CD4-positive, alpha-beta memory T cell (primary cell): Measurements from ENCODE around the gene CAPN3. TPM values are rescaled to one million over a fixed set of nuclear protein-coding genes. Genes with fewer than 3 reads are reported as not detected.

Experiments
- CTCF ChIA-PET: fragments of 350-600 bp; sonication (Branson Sonifier 250); formaldehyde crosslinking; loops from one replicate; lab custom pipeline; 2021; ENCODE audit warnings: inconsistent platforms; ENCODE audit not compliant: partially characterized antibody; lab: Charles Lee
- POLR2A ChIA-PET: fragments of 350-600 bp; sonication (Branson Sonifier 250); formaldehyde crosslinking; loops from one replicate; lab custom pipeline; 2021; ENCODE audit not compliant: partially characterized antibody; lab: Charles Lee
- DNase-seq, 5 donors: peaks; one replicate each; pipeline versions ENCODE4 v3.0.0 to v3.0.0-alpha.2; 2020 to 2022; ENCODE audit warnings: mixed read lengths in 1 of 5
- H3K27ac ChIP-seq: one replicate; pipeline ENCODE4 v1.7.0; 2013; ENCODE audit warnings: low read depth, low read length
- H3K27me3 ChIP-seq: 2 replicates; pipeline ENCODE4 v1.7.0; 2013; ENCODE audit warnings: mild to moderate bottlenecking, low read length, moderate library complexity; ENCODE audit not compliant: insufficient read depth
- H3K36me3 ChIP-seq: 2 replicates; pipeline ENCODE4 v1.7.0; 2013; ENCODE audit warnings: mild to moderate bottlenecking, low read length, moderate library complexity; ENCODE audit not compliant: insufficient read depth
- H3K4me1 ChIP-seq: 2 replicates; pipeline ENCODE4 v1.7.0; 2013; ENCODE audit warnings: mild to moderate bottlenecking, low read length, moderate library complexity; ENCODE audit not compliant: insufficient read depth
- H3K4me3 ChIP-seq, 2 donors: one replicate each; pipeline ENCODE4 v1.7.0; 2013; ENCODE audit warnings: low read length in 2 of 2, mild to moderate bottlenecking in 1 of 2
- H3K9me3 ChIP-seq, 2 donors: one replicate each; pipeline ENCODE4 v1.7.0; 2013; ENCODE audit warnings: low read length in 2 of 2, control low read depth in 1 of 2; ENCODE audit not compliant: control insufficient read depth in 1 of 2
- H3K27ac Mint-ChIP-seq, 7 donors: one replicate each; pipeline ENCODE4 v1.8.0; 2020 to 2021; ENCODE audit warnings: mixed read lengths in 7 of 7, mild to moderate bottlenecking in 6 of 7, inconsistent platforms in 3 of 7, moderate library complexity in 3 of 7
- H3K27me3 Mint-ChIP-seq, 2 donors: one replicate each; pipeline ENCODE4 v1.8.0; 2020 to 2021; ENCODE audit warnings: mixed read lengths in 2 of 2
- H3K36me3 Mint-ChIP-seq, 2 donors: one replicate each; pipeline ENCODE4 v1.8.0; 2020 to 2021; ENCODE audit warnings: mixed read lengths in 2 of 2, inconsistent platforms in 1 of 2, mild to moderate bottlenecking in 1 of 2
- H3K4me1 Mint-ChIP-seq, 4 donors: one replicate each; pipeline ENCODE4 v1.8.0; 2020 to 2021; ENCODE audit warnings: mixed read lengths in 4 of 4, mild to moderate bottlenecking in 1 of 4
- H3K4me3 Mint-ChIP-seq, 8 donors: one replicate each; pipeline ENCODE4 v1.8.0; 2020 to 2021; ENCODE audit warnings: mixed read lengths in 8 of 8, mild to moderate bottlenecking in 7 of 8, moderate library complexity in 6 of 8, inconsistent platforms in 3 of 8
- H3K9me3 Mint-ChIP-seq, 8 donors: one replicate each; pipeline ENCODE4 v1.8.0; 2020 to 2021; ENCODE audit warnings: mixed read lengths in 8 of 8, mild to moderate bottlenecking in 5 of 8, inconsistent platforms in 3 of 8, moderate library complexity in 1 of 8
- intact Hi-C: fragments of 100-400 bp; cut with micrococcal nuclease; formaldehyde crosslinking; loops from one replicate; pipeline ENCODE4 v1.15.1; 2023
- polyA plus RNA-seq, 2 donors: library from polyadenylated mRNA; unstranded; fragments of 300-500 nt; fragmentation: Illumina TruSeq; gene quantifications; one replicate each; pipeline ENCODE4 v1.2.3, GENCODE V29; 2021
- total RNA-seq, 2 experiments: library from RNA; stranded (reverse); gene quantifications; one replicate each; pipeline ENCODE4 v1.2.3, GENCODE V29; 2021

Gene CAPN3
- total and polyA plus RNA-seq, 4 experiments from 2014 or later = 1.0 to 25.0 (median 10.7) TPM

- Mint-ChIP-seq H3K4me3 (no peak overlapping the region), H3K9me3 (no peaks in the 10 kb centered on the region)
- POLR2A ChIA-PET = no interaction called here
These were observed 26.8 kb downstream of the CAPN3 start for GRCh38 chr15:42385980-42386700.

GRCh38 chr15:42387603-42388002 lies 28.3 kb downstream of the CAPN3 start:
- peak overlapping the region in 1 of 7 donors; percentile 32 for H3K27ac Mint-ChIP-seq
- no peaks in the 10 kb centered on the region for H3K4me1 Mint-ChIP-seq
- H3K4me3 Mint-ChIP-seq = no peak overlapping the region
- Histone ChIP-seq H3K27ac (no peak overlapping the region), H3K27me3 (no peaks in the 10 kb centered on the region), H3K36me3 (no peaks in the 10 kb centered on the region), H3K9me3 (no peaks in the 10 kb centered on the region), H3K4me1 (no peaks in the 10 kb centered on the region), H3K4me3 (no peak overlapping the region)
- no peaks in the 10 kb centered on the region for H3K27me3 Mint-ChIP-seq
- ChIA-PET POLR2A (no interaction called here), CTCF (no interaction called here)
- DNase-seq = no peak
- H3K9me3 Mint-ChIP-seq = no peaks in the 10 kb centered on the region
- intact Hi-C loops = no loop called here
- peaks cover 7 to 36% of the 10 kb centered on the region in 2 donors for H3K36me3 Mint-ChIP-seq

More at GRCh38 chr15:42385980-42386700, 26.8 kb downstream of the CAPN3 start:
- H3K4me3 ChIP-seq = no peak overlapping the region
- H3K36me3 ChIP-seq = no peaks in the 10 kb centered on the region
- DNase-seq = no peak
- intact Hi-C loops = no loop called here
- H3K9me3 ChIP-seq = no peaks in the 10 kb centered on the region
- peaks cover 7 to 36% of the 10 kb centered on the region in 2 donors for H3K36me3 Mint-ChIP-seq
- no peaks in the 10 kb centered on the region for H3K27me3 ChIP-seq
- H3K4me1 Mint-ChIP-seq = no peaks in the 10 kb centered on the region
- no peaks in the 10 kb centered on the region for H3K4me1 ChIP-seq
- CTCF ChIA-PET = no interaction called here
- no peaks in the 10 kb centered on the region for H3K27me3 Mint-ChIP-seq
- H3K27ac Mint-ChIP-seq = no peak overlapping the region
- no peak overlapping the region for H3K27ac ChIP-seq

GRCh38 chr15:42392309-42393024 lies 33.2 kb downstream of the CAPN3 start:
- no peaks in the 10 kb centered on the region for H3K27me3 ChIP-seq
- no peaks in the 10 kb centered on the region for H3K9me3 Mint-ChIP-seq
- no peak overlapping the region for H3K4me3 ChIP-seq
- no peak overlapping the region for H3K4me3 Mint-ChIP-seq
- H3K4me1 ChIP-seq = no peaks in the 10 kb centered on the region
- no peaks in the 10 kb centered on the region for H3K27me3 Mint-ChIP-seq
- H3K9me3 ChIP-seq = no peaks in the 10 kb centered on the region
- ChIA-PET POLR2A (no interaction called here), CTCF (interaction anchor here (1.6 kb wide), 1 partner anchor 8 kb away, joined by 5 read pairs; no protein-coding TSS in a partner anchor)
- H3K27ac ChIP-seq = no peak overlapping the region
- no peaks in the 10 kb centered on the region for H3K36me3 ChIP-seq
- H3K36me3 Mint-ChIP-seq = peaks cover 1 to 9% of the 10 kb centered on the region in 2 donors
- intact Hi-C loops = no loop called here
- H3K27ac Mint-ChIP-seq = no peak overlapping the region
- H3K4me1 Mint-ChIP-seq = no peaks in the 10 kb centered on the region
- no peak for DNase-seq

GRCh38 chr15:42394106-42394505 lies 34.8 kb downstream of the CAPN3 start:
- H3K4me3 Mint-ChIP-seq = no peak overlapping the region
- H3K27me3 Mint-ChIP-seq = no peaks in the 10 kb centered on the region
- intact Hi-C loops = no loop called here
- POLR2A ChIA-PET = no interaction called here
- H3K27ac ChIP-seq = no peak overlapping the region
- no peak overlapping the region for H3K4me3 ChIP-seq
- no peaks in the 10 kb centered on the region for H3K4me1 Mint-ChIP-seq
- H3K9me3 Mint-ChIP-seq = no peaks in the 10 kb centered on the region
- H3K27ac Mint-ChIP-seq = peak overlapping the region in 1 of 7 donors; percentile 59
- DNase-seq = no peak
- H3K36me3 Mint-ChIP-seq = peaks cover 3% of the 10 kb centered on the region in 2 donors
- no peaks in the 10 kb centered on the region for H3K36me3 ChIP-seq
- no peaks in the 10 kb centered on the region for H3K27me3 ChIP-seq
- CTCF ChIA-PET = interaction anchor here (1.6 kb wide), 1 partner anchor 9 kb away, joined by 5 read pairs; no protein-coding TSS in a partner anchor
- H3K4me1 ChIP-seq = no peaks in the 10 kb centered on the region
- H3K9me3 ChIP-seq = no peaks in the 10 kb centered on the region

GRCh38 chr15:42395838-42396237 lies 36.5 kb downstream of the CAPN3 start:
- no peaks in the 10 kb centered on the region for H3K9me3 Mint-ChIP-seq
- Histone ChIP-seq H3K4me1 (no peaks in the 10 kb centered on the region), H3K27ac (no peak overlapping the region), H3K4me3 (no peak overlapping the region), H3K36me3 (no peaks in the 10 kb centered on the region), H3K9me3 (no peaks in the 10 kb centered on the region), H3K27me3 (no peaks in the 10 kb centered on the region)
- intact Hi-C loops = no loop called here
- H3K4me1 Mint-ChIP-seq = peaks cover 0 to 4% (median 0%) of the 10 kb centered on the region in 4 donors
- peak overlapping the region in 1 of 7 donors; percentile 11 for H3K27ac Mint-ChIP-seq
- POLR2A ChIA-PET = no interaction called here
- H3K4me3 Mint-ChIP-seq = peak overlapping the region in 1 of 8 donors; percentile 4
- no peak for DNase-seq
- CTCF ChIA-PET = no interaction called here
- peaks cover 11 to 18% of the 10 kb centered on the region in 2 donors for H3K36me3 Mint-ChIP-seq
- no peaks in the 10 kb centered on the region for H3K27me3 Mint-ChIP-seq

- ChIA-PET POLR2A (no interaction called here), CTCF (no interaction called here)
- Mint-ChIP-seq H3K4me1 (peaks cover 0 to 8% (median 1%) of the 10 kb centered on the region in 4 donors), H3K36me3 (peaks cover 21 to 40% of the 10 kb centered on the region in 2 donors), H3K4me3 (peak overlapping the region; percentile 38 to 73 (median 50)), H3K27me3 (no peaks in the 10 kb centered on the region), H3K9me3 (peaks cover 0 to 2% (median 0%) of the 10 kb centered on the region in 8 donors), H3K27ac (peak overlapping the region in 4 of 7 donors; percentile 3 to 81 (median 38))
- Histone ChIP-seq H3K36me3 (no peaks in the 10 kb centered on the region), H3K4me3 (no peak overlapping the region), H3K4me1 (no peaks in the 10 kb centered on the region), H3K9me3 (no peaks in the 10 kb centered on the region), H3K27ac (no peak overlapping the region), H3K27me3 (no peaks in the 10 kb centered on the region)
- peak in 1 of 5 donors; percentile 6 for DNase-seq
- intact Hi-C loops = no loop called here
These were observed 42.5 kb downstream of the CAPN3 start for GRCh38 chr15:42401544-42402454.
